Measurements from ENCODE around the gene ANGPT4. TPM values are rescaled to one million over a fixed set of nuclear protein-coding genes. Genes with fewer than 3 reads are reported as not detected.

ANGPT4 gene
- total and polyA plus RNA-seq, 2 of the 13 experiments (the other 11 are each of a cell fraction or from before 2014, with no cell fraction given): not detected

GRCh38 chr20:871948-872347, 44.2 kb downstream of the ANGPT4 start:
- ATAC-seq (no peak), DNase-seq (ENCODE audit: low spot score) (no peak), FAIRE-seq (no peak)
- WGBS (ENCODE audit: low lambda C conversion rate): 5% methylated on average over 2 of the region's 2 CpGs
- TF ChIP-seq GFI1 (CRISPR knock-in tag; IDR thresholded peaks at IDR 0.05; ENCODE audit: borderline replicate concordance): no peak
- no peak for TF ChIP-seq TSC22D2 (CRISPR knock-in tag; IDR thresholded peaks at IDR 0.05; ENCODE audit: borderline replicate concordance)
- no peak for TF ChIP-seq HNRNPK (IDR thresholded peaks at IDR 0.05; ENCODE audit: low read depth, low read length, poor library complexity, severe bottlenecking)
- in situ Hi-C loops (cut with HindIII; ENCODE audit: extremely low pct_ligation_motif_present, low pct_unique_long_range_greater_than_20kb) (no loop called here), intact Hi-C loops (cut with micrococcal nuclease; ENCODE audit: unreplicated experiment) (no loop called here)
- H3K79me2 ChIP-seq (ENCODE audit: insufficient read depth, low read length): no peaks in the 10 kb centered on the region
- ChIA-PET CTCF (ENCODE audit: low intra/inter-chr PET ratio, low total read pairs) (no interaction called here), POLR2A (no interaction called here)
- H3K9ac ChIP-seq (ENCODE audit: insufficient read depth, low read depth, low read length): no peak overlapping the region
- H3K4me1 ChIP-seq (ENCODE audit: insufficient read depth, low read length): no peaks in the 10 kb centered on the region
- H2AFZ ChIP-seq (ENCODE audit: low read length): no peak overlapping the region
- no peak overlapping the region for H3K27ac ChIP-seq (ENCODE audit: extremely low read length, insufficient read depth, low read length)
- no peaks in the 10 kb centered on the region for H3K27me3 ChIP-seq (ENCODE audit: control insufficient read depth in 1 of 2, insufficient read depth in 2 of 2, low read length in 2 of 2)
- H3K4me3 ChIP-seq (replicated peaks in 1 of 3; ENCODE audit: insufficient read depth in 1 of 3, low read depth in 2 of 3, low read length in 3 of 3): no peak overlapping the region
- no peaks in the 10 kb centered on the region for H3K36me3 ChIP-seq (replicated peaks in 1 of 2; ENCODE audit: control insufficient read depth in 1 of 2, insufficient read depth in 2 of 2, low read length in 2 of 2)
- no peaks in the 10 kb centered on the region for H3K9me3 ChIP-seq (ENCODE audit: low read length)
- no peaks in the 10 kb centered on the region; the same call in 1 of the 2 replicates for H4K20me1 ChIP-seq (ENCODE audit: insufficient read depth, low read length)
- BruUV-seq (replicated peaks): no TSS peak
- H3K4me2 ChIP-seq (ENCODE audit: low read depth, low read length): no peak overlapping the region

- no peak overlapping the region for H3K4me2 ChIP-seq (ENCODE audit: low read depth, low read length)
- no peaks in the 10 kb centered on the region for H3K79me2 ChIP-seq (ENCODE audit: insufficient read depth, low read length)
- ChIA-PET POLR2A (no interaction called here), CTCF (ENCODE audit: low intra/inter-chr PET ratio, low total read pairs) (no interaction called here)
- H2AFZ ChIP-seq (ENCODE audit: low read length): no peak overlapping the region
- TF ChIP-seq ZNF570 (CRISPR knock-in tag; IDR thresholded peaks at IDR 0.05; ENCODE audit: borderline replicate concordance) (no peak), ZNF782 (CRISPR knock-in tag; IDR thresholded peaks at IDR 0.05; ENCODE audit: borderline replicate concordance) (no peak), SRSF1 (optimal IDR thresholded peaks at IDR 0.05; ENCODE audit: low read depth, low read length) (no peak), RCOR2 (CRISPR knock-in tag; IDR thresholded peaks at IDR 0.05) (no peak), GATAD2A (CRISPR knock-in tag; IDR thresholded peaks at IDR 0.05) (no peak), ZNF777 (CRISPR knock-in tag; IDR thresholded peaks at IDR 0.05) (no peak), NFE2L1 (CRISPR knock-in tag; IDR thresholded peaks at IDR 0.05; ENCODE audit: borderline replicate concordance) (no peak), SMAD9 (CRISPR knock-in tag; IDR thresholded peaks at IDR 0.05) (no peak), TBX2 (CRISPR knock-in tag; IDR thresholded peaks at IDR 0.05; ENCODE audit: borderline replicate concordance) (no peak), FOXK2 (IDR thresholded peaks at IDR 0.05) (no peak), HMG20A (CRISPR knock-in tag; IDR thresholded peaks at IDR 0.05; ENCODE audit: borderline replicate concordance) (no peak)
- in situ Hi-C loops (cut with HindIII; ENCODE audit: extremely low pct_ligation_motif_present, low pct_unique_long_range_greater_than_20kb): no loop called here
- no peaks in the 10 kb centered on the region for H3K36me3 ChIP-seq (replicated peaks in 1 of 2; ENCODE audit: control insufficient read depth in 1 of 2, insufficient read depth in 2 of 2, low read length in 2 of 2)
- FAIRE-seq (no peak), ATAC-seq (no peak), DNase-seq (ENCODE audit: low spot score) (no peak)
- intact Hi-C loops (cut with micrococcal nuclease; ENCODE audit: unreplicated experiment): no loop called here
- H3K4me3 ChIP-seq (replicated peaks in 1 of 3; ENCODE audit: insufficient read depth in 1 of 3, low read depth in 2 of 3, low read length in 3 of 3): no peak overlapping the region
- H3K27me3 ChIP-seq (ENCODE audit: control insufficient read depth in 1 of 2, insufficient read depth in 2 of 2, low read length in 2 of 2): no peaks in the 10 kb centered on the region
- H3K9me3 ChIP-seq (ENCODE audit: low read length): no peaks in the 10 kb centered on the region
- no TSS peak for BruUV-seq (replicated peaks)
- no peaks in the 10 kb centered on the region for H3K4me1 ChIP-seq (ENCODE audit: insufficient read depth, low read length)
- H4K20me1 ChIP-seq (ENCODE audit: insufficient read depth, low read length): no peaks in the 10 kb centered on the region; the same call in 1 of the 2 replicates
- H3K27ac ChIP-seq (ENCODE audit: extremely low read length, insufficient read depth, low read length): no peak overlapping the region
- no peak overlapping the region for H3K9ac ChIP-seq (ENCODE audit: insufficient read depth, low read depth, low read length)
Observed at GRCh38 chr20:871436-871835, 44.7 kb downstream of the ANGPT4 start.
